Bone marrow (tissue), 2 donors: Measurements from ENCODE around the gene CCDC116.
"Not testable (repeated sequence)": the region's sequence is repeated elsewhere in the genome, so short reads cannot be mapped to it uniquely, and the experiment has no call there.

Experiments used
- DNase-seq, 2 donors: peaks; one replicate each; lab custom pipeline; 2025; lab: John Stamatoyannopoulos, UW

The CCDC116 gene

DNA sequence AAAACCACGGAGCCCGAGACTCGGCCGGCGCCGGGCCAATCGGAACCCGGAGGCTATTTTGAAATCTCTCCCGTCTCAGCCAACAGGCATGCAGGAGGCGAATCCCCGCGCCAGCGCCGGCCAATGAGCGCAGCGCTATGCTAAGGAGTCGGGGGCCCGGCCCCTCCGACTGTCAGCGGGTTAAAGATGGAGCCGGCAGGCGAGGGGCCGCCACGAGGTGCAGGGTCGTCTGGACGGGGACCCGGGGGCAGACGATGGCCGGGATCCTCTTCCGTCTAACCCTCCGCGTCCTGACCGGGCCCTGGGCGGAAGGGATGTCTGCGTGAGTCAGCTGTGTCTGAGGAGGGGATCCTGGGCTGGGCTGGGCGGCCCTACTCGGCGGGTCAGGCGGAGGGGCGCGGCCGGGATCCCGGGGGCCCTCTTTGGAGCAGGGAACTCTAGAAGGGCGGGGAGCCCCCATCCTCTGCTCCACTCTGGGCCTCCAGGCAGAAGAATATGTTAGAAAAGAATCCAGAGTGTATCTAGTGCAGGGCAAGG is 19.5 kb downstream of the CCDC116 start:
- peak; percentile 64 to 75 for DNase-seq

DNA sequence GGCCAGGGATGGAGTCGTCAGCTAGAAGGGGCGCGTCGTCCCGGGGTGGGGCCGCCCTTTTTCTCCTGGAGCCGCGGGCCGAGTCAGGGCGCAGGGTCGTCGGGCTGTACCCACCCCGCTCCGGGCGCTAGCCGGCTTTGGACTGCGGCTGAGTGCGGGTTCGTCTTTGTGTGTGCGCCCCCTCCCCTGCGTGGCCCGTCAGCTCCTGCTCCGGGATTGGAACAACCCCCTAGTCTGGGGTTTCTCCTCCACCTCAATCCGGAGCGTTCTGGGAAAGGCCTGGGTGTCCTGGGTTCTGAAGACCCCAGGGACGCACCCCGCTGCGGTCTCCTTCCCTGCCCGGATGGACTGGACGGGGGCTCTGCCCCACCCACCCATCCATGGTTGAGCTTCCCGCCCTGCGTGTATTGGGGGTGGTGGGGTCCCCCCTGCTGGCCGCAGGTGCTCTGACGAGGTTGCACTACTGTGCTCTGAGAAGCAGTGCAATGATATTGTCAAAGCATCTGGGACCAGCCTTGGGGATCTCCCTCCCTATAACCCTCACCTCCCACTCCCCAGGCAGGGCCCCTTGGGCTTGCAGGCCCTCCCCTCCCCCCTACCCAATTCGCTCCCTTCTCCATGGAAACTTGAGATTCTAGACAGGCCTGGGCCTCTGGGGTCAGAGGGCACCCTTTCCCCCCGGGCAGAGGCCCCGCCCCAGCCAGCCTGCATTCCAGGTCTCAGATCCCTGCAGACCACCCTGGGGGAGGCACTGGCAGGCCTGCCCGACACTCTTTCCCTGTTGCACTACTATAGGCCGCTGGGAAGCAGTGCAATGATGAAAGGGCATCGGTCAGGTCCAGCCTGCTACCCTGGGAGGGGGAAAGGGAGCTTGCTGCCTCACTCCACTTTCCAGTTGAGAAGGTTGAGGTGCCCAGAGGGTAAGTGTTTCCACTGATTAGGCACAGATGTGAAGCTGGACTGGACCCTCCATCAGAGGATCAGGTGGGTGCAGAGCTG is 20.3 kb downstream of the CCDC116 start:
- no peak for DNase-seq

DNA sequence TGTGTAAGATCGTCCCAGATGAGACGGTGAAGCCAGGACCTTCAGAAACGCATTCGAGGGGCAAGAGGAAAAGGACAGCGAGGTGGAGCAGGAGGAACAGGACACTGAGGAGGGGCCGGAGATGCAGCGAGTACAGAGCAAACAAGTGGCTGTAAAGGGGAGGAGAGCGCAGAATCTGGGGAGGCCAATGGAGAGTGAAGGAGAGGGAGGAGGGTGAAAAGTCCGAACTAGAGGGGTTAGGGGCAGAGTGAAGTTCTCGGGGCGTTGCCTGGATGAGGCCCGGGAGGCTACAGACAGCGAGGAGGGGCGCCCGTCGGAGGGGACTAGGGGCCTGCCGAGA is 24.4 kb downstream of the CCDC116 start:
- no peak for DNase-seq

DNA sequence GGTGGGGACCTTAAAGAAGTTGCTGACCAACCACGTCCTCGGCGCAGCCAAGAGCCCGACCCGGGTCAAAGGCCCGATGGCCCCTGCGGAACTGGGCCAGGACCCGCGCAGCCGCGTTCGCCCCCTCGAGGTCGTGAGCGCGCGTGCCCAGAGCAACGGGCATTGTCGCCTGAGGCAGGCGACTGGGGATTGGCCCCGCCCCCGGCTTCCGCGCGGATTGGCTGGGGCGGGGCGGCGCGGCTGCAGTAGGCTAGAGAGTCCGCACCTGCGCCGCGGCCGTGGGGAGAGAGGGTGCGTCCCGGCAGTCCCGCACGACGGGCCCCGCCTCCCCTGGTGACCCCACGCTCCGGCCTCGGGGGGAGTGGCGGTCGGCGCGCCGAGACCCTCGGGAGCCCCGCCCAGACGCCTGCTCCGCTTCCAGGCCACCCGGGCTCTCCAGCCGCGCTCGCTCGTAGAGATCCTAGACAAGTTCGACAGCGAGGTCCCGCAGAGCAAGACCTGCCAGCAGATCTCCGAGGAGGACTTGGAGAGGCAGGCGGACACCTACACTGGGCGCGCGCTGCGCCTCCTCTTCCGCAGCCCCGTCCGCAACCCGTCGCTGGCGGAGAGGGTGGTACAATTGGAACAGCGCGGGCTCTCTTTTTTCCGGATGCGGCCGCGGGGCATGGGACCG is 24.9 kb downstream of the CCDC116 start:
- peak; percentile 26 to 39 for DNase-seq

DNA sequence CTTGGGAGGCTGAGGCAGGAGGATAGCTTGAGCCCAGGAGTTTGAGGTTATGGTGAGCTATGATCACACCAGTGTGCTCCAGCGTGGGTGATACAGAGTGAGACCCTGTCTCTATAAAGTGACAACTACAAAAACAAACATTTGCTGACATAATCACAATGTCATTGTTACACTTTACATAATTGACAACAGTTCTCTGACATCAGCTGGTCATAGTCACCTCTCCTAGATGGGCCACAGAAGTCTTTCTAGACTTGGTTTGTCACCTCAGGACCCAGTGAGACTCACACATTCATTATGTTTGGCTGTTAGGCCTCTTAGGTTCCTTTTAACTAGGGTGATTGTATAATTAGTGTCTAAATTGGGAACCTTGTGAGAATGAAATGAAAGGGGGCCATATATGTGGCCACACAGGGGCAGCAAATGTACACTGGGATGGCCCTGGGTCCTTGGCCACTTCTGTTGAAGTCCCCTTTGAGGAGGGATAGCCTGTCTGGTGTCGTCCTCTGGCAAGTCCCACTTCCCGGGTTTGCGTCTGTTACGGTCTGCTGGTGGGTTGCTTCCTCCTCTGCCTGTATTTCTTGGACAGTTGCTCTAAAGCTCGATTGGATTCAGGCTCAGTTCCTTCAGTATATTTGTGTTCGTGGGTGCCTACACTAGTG is 27.4 kb downstream of the CCDC116 start:
- DNase-seq = no peak

DNA sequence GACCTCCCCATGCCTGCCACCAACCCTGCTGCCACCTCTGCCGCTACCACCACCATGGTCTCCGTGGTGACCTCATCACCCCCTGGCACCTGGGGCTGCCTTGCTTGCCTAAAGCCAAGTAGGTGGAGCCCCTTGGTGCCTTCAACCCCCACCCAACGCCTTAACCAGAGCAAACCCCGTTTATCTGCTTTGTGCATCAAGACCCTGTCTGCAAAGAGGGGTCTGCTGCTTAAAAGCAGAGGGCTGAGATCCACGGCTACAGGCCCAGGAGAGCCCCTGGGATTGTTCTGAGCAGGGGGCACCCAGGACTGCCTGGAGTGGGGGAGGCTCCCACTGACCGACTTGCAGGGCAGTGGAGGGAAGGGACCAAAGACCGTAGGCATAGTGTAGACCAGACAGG is 28.3 kb downstream of the CCDC116 start:
- DNase-seq = no peak

DNA sequence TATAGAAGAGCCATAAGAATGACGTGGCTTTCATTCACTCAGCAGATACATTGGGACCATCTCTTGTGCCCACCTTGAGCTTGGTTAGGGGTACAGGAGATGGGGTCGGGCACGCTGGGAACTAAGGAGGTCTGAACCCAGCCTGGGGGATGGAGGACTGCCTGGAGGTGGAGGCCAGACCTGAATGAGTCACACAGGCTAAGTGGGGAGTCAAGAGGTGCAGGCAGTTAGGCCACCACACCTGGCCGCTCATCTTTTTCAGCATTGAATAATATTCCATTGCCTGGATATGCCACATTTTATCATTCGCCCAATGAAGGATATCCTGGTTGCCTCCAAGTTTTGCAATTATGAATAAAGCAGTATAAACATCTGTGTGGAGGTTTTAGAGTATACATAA is 29.4 kb downstream of the CCDC116 start:
- no peak for DNase-seq

DNA sequence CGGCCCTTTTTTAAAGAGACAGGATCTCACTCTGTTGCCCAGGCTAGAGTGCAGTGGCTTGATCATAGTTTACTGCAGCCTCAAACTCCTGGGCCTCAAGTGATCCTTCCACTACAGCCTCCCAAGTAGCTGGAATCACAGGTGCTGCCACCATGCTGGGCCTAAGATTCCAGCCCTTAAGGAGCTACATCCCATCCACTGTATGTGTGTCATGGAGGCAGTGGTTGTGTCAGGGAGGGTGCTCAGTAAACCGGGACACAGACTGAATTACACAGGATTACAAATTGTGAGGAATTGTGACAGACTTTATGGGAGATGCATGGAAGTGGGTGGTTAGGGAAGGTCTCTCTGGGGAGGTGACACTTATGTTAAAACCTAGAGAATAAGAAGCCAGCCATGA is 31.2 kb downstream of the CCDC116 start:
- no peak for DNase-seq

DNA sequence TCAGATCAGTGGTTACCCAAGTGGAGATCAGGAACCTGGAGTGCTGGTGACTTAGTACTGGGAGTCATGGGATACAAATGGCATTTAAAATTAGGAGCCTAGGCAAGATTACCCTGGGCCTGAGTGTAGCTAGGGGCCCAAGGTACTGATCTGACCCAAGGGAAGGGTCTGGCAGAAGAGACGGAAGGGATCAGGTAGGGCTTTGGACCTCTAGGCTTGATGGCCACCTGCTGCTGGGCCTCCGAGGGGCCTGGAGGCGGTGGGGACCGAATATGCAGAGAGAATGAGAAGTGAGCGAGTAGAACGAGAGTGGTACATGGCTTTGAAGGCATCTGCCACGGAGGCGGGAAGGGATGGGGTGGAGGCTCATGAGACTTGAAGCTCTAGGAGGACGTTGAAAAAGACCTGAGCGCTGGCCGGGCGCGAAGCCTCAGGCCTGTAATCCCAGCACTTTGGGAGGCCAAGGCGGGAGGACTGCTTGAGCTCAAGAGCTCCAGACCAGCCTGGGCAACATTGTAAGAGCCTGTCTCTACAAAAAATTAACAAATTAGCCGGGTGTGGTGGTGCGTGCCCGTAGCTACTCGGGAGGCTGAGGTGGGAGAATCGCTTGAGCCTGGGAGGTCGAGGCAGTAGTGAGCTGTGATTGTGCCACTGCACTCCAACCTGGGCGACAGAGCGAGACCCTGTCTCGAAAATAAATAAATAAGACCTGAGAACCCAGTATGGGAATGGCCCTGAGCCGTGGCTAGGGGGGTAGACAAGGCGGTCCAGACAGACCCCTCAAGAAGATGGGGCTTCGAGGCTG is 32.7 kb downstream of the CCDC116 start:
- DNase-seq = no peak

DNA sequence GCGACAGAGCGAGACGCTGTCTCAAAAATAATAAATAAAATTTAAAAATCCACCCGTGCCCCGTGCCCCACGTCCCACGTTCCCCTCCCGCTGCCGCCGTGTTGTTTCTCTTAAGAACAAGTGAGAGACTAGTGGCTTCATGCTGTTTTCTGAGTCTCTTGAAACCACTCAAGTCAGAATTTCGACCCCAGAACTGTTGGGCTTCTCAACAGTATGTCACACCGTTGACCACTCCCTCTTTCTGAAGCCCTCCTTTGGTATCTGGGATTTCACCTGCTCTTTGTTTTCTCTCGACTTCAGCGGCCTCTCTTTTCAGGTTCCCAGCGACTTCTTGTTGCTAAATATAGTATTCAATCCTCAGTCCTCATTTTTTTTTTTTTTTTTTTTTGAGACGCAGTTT is 34.2 kb downstream of the CCDC116 start:
- no peak for DNase-seq

DNA sequence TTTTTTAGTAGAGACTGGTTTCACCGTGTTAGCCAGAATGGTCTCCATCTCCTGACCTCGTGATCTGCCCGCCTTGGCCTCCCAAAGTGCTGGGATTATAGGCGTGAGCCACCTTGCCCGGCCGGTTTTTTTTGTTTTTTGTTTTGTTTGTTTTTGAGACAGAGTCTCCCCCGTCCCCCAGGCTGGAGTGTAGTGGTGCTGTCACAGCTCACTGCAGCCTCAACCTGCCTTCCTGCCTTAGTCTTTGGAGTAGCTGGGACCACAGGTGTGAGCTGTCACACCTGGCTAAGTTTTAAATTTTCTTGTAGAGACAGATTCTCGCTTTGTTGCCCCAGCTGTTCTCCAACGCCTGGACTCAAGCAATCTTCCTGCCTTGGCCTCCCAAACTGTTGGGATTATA is 36.5 kb downstream of the CCDC116 start:
- DNase-seq = no peak

DNA sequence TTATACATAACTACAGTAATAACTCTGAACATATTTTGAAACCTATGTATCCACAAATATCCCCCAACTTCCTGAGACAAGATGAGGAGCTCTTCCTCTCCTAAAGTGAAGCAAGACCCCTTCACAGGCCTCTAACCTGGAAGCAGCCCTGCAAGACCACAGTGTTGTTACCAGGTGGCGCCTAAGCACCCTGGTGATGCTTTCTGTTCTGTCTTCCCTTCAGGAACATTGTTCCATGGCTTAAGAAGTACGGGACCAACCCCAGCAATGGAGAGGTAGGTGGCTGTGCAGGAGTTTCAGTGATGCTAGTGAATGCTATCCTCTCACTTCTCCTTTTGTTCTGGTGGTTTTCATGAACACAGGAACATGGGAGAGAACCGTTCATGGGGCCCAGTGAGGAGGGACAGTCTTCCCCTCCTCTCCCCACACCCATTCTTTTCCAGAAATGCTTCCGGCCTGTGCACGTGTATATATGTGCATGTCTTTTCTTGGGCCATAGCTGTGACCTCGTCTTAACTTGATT is 39.6 kb downstream of the CCDC116 start:
- DNase-seq = no peak

DNA sequence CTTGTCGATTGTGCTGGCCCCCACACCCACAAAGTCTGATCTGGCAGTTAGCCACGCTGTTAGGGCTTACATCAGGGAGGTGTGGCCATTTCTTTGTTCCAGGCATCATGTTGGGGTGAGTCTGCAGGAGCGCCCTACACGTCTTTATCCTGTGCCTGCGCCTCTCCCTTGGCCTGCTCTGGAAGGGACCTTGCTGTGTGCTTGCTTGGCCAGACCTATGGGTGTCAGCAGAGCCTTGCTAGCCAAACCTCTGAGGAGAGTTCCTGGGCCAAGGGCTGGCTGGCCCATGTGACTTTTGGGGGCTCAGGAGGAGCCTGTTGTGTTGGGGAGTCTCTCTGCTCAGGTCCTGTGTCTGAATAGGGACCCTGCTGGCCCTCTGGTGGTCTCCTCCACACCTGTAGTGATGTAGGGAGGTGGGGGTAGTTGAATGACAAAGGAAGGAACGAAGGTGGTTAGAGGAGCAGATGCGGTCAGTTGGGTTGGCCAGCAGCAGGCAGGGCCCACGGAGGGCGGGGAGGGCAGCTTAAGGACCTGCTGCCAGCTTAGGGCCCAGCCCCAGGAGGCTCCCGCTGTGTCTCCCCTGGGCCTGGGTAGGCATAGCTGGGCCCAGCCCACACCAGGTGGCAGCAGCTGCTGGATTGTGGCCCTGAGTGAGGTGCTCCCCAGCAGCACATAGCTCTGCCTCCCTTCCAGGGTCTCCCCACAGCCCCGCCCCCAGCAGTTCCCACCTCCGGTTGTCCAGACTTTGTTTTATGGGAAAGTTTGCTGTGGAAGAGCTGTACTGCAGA is 41.2 kb downstream of the CCDC116 start:
- DNase-seq = no peak

DNA sequence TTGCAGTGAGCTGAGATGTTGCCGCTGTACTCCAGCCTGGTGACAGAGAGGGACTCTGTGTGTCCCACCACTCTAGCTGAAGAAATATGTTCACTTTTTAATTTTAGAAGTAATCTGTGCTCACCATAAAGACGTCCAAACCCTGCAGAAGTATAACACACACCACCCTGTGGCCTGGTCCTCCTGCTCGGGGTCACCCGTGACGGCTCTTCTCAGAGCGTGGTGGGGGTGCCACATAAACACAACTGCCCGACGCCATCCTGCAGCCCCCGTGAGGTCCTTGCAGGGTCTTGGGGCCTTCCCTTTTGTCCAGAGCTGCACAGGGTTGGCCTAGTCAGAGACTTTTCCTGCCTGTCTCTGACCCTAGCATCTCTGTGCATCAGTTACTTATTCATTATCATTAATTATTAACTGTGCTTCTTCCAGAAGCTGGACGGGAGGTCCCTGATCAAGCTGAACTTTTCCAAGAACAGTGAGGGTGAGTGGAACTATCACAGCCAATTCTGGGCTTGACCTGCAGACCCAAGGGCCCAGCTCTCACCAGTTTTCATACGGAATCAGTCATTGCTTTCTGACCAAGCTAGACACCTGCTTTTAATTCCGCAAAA is 42.2 kb downstream of the CCDC116 start:
- no peak for DNase-seq

DNA sequence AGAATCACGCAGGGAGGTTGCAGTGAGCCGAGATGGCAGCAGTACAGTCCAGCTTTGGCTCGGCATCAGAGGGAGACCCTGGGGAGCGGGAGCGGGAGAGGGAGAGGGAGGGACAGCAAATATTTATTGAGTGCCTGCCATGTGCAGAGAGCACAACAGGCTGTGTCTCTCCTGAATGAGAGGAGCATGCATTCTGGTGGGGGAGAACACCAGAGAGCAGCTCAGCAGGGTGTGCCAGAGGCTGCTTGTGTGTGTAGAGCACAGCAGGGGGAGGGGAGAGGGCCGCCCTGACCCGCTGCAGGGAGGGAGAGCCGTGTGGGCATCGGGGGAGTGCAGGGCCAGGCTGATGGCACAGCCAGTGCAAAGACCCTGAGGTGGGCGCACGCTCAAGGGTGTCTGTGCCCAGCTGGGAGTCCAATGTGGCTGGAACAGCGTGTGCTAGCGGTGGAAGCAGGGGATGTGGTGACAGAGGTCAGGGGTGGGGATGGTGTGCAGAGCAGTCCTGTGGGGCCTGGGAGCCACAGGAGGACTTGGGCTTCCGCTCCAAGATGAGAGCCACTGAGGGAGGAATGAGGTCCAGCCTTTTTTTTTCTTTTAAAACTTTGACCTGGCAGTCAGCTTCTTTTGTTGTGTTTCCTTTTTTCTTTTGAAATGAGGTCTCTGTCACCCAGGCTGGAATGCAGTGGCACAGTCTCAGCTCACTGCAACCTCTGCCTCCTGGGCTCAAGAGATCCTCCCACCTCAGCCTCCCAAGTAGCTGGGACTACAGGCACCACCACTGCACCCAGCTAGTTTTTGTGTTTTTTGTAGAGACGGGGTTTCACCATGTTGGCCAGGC is 45.3 kb downstream of the CCDC116 start:
- DNase-seq = no peak

DNA sequence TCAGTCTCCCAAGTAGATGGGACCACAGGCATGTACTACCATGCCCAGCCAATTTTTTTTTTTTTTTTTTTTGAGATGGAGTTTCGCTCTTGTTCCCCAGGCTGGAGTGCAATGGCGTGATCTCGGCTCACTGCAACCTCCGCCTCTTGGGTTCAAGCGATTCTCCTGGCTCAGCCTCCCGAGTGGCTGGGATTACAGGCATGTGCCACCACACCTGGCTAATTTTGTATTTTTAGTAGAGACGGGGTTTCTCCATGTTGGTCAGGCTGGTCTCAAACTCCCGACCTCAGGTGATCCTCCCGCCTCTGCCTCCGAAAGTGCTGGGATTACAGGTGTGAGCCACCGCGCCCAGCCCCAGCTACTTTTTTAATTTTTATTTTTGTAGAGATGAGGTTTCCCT is 46.3 kb downstream of the CCDC116 start:
- not testable (repeated sequence) for DNase-seq

DNA sequence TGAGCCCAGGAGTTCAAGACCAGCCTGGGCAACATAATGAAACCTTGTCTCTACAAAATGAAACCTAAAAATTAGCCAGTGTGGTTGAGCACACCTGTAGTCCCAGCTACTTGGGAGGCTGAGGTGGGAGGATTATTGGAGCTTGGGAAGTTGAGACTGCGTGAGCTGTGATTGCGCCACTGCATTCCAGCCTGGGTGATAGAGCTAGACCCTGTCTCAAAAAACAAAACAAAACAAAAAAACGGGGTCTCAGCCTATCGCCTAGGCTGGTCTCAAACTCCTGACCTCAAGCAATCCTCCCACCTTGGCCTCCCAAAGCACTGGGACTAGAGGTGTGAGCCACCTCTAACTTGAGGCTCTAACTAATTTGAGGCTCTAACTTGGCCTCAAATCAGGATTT is 46.8 kb downstream of the CCDC116 start:
- no peak for DNase-seq

DNA sequence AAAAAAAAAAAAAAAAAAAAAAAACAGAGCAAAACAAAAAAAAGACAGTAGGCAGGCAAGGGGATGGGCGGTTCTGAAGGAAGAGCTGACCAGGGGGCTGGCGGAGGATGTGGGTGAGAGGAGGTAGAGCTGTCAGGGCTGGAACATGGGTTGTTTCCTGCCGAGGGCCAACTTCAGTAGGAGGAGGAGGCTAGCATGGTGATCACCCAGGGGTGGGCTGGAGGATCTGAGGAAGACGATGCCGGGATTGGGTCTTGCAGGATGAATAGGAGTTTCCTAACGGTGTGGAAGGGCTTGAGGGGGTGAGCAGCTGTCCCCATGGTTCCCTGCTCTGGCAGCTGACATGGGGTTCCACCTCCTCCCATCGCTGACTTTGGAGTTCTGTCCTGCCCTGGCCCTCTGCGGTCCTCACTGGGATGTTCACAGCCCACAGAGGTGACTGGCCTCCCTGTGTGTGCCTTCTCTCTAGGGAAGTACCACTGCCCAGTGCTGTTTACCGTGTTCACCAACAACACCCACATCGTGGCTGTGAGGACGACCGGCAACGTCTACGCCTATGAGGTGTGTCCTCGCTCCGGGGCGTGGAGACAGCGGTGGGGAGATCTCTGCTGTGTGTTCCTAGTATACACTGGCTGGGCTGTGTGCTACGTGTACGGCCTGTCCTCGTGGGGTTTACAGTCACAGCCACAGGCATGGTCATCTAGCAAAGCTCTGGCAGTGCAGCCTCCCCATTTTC is 48.4 kb downstream of the CCDC116 start:
- no peak for DNase-seq
